ENCODE measurements around the gene ZSCAN32.

GRCh38 chr16:3348547-3349167 lies 52.1 kb downstream of the ZSCAN32 start:
- TF ChIP-seq POLR2AphosphoS5 (IDR thresholded peaks at IDR 0.05; ENCODE audit: low read depth, low read length) (no peak), SIN3A (IDR thresholded peaks at IDR 0.05; ENCODE audit: borderline replicate concordance, insufficient read depth, low read length) (no peak), TAF1 (IDR thresholded peaks at IDR 0.05; ENCODE audit: borderline replicate concordance, insufficient read depth, low read length) (no peak)
- TF ChIP-seq, protein P1, sequence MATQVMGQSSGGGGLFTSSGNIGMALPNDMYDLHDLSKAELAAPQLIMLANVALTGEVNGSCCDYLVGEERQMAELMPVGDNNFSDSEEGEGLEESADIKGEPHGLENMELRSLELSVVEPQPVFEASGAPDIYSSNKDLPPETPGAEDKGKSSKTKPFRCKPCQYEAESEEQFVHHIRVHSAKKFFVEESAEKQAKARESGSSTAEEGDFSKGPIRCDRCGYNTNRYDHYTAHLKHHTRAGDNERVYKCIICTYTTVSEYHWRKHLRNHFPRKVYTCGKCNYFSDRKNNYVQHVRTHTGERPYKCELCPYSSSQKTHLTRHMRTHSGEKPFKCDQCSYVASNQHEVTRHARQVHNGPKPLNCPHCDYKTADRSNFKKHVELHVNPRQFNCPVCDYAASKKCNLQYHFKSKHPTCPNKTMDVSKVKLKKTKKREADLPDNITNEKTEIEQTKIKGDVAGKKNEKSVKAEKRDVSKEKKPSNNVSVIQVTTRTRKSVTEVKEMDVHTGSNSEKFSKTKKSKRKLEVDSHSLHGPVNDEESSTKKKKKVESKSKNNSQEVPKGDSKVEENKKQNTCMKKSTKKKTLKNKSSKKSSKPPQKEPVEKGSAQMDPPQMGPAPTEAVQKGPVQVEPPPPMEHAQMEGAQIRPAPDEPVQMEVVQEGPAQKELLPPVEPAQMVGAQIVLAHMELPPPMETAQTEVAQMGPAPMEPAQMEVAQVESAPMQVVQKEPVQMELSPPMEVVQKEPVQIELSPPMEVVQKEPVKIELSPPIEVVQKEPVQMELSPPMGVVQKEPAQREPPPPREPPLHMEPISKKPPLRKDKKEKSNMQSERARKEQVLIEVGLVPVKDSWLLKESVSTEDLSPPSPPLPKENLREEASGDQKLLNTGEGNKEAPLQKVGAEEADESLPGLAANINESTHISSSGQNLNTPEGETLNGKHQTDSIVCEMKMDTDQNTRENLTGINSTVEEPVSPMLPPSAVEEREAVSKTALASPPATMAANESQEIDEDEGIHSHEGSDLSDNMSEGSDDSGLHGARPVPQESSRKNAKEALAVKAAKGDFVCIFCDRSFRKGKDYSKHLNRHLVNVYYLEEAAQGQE (IDR thresholded peaks at IDR 0.05; ENCODE audit: insufficient read depth in 1 of 2, low read depth in 2 of 2, low read length in 2 of 2), result no peak

Measured in PFSK-1 (cell line).